Lower lobe of right lung (tissue), 2 donors: ENCODE data around the gene SLPI. TPM values are rescaled to one million over a fixed set of nuclear protein-coding genes. Genes with fewer than 3 reads are reported as not detected.
A peak's percentile ranks its signal among the peaks of the same experiment; 100 is the strongest.

ENCODE experiments used
- ATAC-seq, 2 donors: fragments of 200-7000 bp; cut with Tn5 transposase; one replicate each; pipeline ENCODE4 v1.9.1; 2020 to 2022; ENCODE audit warnings: mild to moderate bottlenecking in 2 of 2, moderate library complexity in 2 of 2
- DNase-seq: peaks from one replicate; pipeline ENCODE4 v3.0.0-alpha.2; 2020
- H3K27ac ChIP-seq: fragments of 200-600 bp; one replicate; pipeline ENCODE4 v1.8.0; 2022
- H3K27me3 ChIP-seq: fragments of 200-600 bp; one replicate; pipeline ENCODE4 v1.8.0; 2022; ENCODE audit warnings: low read depth
- H3K36me3 ChIP-seq: fragments of 200-600 bp; one replicate; pipeline ENCODE4 v1.8.0; 2022; ENCODE audit warnings: mild to moderate bottlenecking
- H3K4me1 ChIP-seq: fragments of 200-600 bp; one replicate; pipeline ENCODE4 v1.8.0; 2022
- H3K4me3 ChIP-seq: fragments of 200-600 bp; one replicate; pipeline ENCODE4 v1.8.0; 2022; ENCODE audit warnings: mild to moderate bottlenecking
- H3K9me3 ChIP-seq: fragments of 200-600 bp; one replicate; pipeline ENCODE4 v1.8.0; 2022
- intact Hi-C: fragments of 100-400 bp; cut with DNase I; formaldehyde crosslinking; loops from one replicate; pipeline ENCODE4 v1.11.0; 2022
- total RNA-seq: library from RNA; stranded (reverse); fragmentation: NEBNext Ultra II Directional; extraction: Animal tissue kit (Norgen Biotek cat#: 25700); gene quantifications from one replicate; pipeline ENCODE4 v1.2.1, GENCODE V29; 2021
- TF ChIP-seq, protein P1 (sequence below): fragments of 200-600 bp; IDR thresholded peaks from one replicate; pipeline ENCODE4 v1.8.0; 2022; ENCODE audit warnings: antibody characterized with exemption, mild to moderate bottlenecking
- donor health status: DM: no; HTN: yes; CAD: no; lungs with severe emphysema.

SLPI gene
- total RNA-seq, 1 donor from 2014 or later, result 1,714 TPM

DNA sequence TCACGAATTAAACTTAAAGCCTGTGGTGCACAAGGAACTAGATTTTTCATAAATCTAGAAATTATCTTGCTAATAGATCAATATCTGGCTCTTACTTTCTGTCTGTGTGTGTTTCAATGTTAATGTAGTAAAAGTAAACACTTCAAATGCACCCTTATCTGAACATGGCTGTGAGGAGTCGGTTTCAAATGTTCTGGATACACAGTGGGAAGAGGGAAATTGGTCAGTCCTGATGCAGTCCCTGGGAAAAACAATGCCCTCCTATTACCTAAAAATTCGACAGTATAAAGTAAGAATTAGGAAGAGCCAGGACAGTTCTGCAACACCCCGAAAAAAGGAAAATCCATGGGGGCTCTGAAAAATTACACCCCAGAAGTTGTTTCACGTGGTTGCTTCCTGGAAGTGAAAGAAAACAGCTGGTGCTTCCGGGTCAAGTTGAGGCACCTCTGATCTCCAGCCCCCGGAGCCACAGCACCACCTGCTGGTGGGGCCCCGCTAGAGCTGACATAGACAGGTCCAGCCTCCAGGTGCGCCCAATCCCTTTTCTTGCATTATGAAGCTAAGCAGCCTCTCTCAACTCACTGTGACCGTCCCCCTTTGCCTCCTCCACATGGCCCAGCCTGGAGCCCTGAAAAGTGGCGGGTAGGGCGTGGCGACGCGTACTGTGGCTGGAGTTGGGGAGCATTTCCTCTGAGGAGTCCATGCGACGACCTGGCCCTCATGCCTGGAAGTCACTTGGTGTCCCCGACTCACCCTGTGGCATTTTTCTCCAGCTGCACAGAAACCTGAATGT, 24.9 kb downstream of the SLPI start:
- H3K27me3 ChIP-seq, result no peaks in the 10 kb centered on the region
- intact Hi-C loops, result no loop called here
- no peak overlapping the region for H3K4me3 ChIP-seq
- H3K36me3 ChIP-seq, result no peaks in the 10 kb centered on the region
- H3K9me3 ChIP-seq, result no peaks in the 10 kb centered on the region
- H3K4me1 ChIP-seq, result no peaks in the 10 kb centered on the region
- ATAC-seq (peak; percentile 84 to 85), DNase-seq (peak; percentile 74)
- TF ChIP-seq, protein P1, sequence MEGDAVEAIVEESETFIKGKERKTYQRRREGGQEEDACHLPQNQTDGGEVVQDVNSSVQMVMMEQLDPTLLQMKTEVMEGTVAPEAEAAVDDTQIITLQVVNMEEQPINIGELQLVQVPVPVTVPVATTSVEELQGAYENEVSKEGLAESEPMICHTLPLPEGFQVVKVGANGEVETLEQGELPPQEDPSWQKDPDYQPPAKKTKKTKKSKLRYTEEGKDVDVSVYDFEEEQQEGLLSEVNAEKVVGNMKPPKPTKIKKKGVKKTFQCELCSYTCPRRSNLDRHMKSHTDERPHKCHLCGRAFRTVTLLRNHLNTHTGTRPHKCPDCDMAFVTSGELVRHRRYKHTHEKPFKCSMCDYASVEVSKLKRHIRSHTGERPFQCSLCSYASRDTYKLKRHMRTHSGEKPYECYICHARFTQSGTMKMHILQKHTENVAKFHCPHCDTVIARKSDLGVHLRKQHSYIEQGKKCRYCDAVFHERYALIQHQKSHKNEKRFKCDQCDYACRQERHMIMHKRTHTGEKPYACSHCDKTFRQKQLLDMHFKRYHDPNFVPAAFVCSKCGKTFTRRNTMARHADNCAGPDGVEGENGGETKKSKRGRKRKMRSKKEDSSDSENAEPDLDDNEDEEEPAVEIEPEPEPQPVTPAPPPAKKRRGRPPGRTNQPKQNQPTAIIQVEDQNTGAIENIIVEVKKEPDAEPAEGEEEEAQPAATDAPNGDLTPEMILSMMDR, result peak; percentile 53
- H3K27ac ChIP-seq, result no peak overlapping the region

DNA sequence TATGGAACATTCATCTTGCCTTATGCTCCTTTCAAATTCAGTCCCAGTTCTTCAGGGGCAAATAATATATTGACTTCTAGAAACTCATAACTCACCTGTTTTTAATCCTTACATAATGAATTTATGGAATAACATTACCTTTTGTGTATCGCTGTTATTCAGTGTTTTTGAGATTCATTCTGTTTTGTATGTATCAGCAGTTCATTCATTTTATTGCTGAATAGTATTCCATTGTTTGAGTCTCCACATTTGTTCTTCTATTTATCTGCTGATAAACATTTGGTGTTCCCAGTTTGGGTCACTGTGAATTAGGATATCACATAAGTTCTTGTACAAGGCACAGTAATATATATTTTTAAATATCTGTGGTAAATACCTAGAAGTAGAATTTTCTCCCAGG, 28.1 kb downstream of the SLPI start:
- DNase-seq, result no peak
- H3K9me3 ChIP-seq, result no peaks in the 10 kb centered on the region
- intact Hi-C loops, result no loop called here
- no peaks in the 10 kb centered on the region for H3K4me1 ChIP-seq
- ATAC-seq, result no peak
- no peak overlapping the region for H3K27ac ChIP-seq
- H3K4me3 ChIP-seq, result no peak overlapping the region
- no peaks in the 10 kb centered on the region for H3K36me3 ChIP-seq
- H3K27me3 ChIP-seq, result peaks cover 5% of the 10 kb centered on the region
- TF ChIP-seq, protein P1, result no peak

DNA sequence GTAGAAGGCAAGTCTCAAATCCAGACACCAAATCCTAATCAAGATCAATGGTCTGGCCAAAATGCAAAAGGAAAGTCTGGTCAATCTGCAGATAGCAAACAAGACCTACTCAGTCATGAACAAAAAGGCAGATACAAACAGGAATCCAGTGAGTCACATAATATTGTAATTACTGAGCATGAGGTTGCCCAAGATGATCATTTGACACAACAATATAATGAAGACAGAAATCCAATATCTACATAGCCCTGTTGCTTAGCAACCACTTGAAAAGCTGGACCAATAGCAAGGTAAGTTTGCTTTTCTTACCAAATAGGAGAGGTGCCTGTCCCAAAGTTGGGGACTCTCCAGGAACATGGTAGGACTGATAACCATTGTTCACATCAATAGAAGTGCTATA, 31.2 kb downstream of the SLPI start:
- intact Hi-C loops, result no loop called here
- no peak overlapping the region for H3K27ac ChIP-seq
- ATAC-seq (no peak), DNase-seq (no peak)
- H3K4me1 ChIP-seq, result no peaks in the 10 kb centered on the region
- H3K36me3 ChIP-seq, result no peaks in the 10 kb centered on the region
- no peak overlapping the region for H3K4me3 ChIP-seq
- peaks cover 5% of the 10 kb centered on the region for H3K27me3 ChIP-seq
- H3K9me3 ChIP-seq, result no peaks in the 10 kb centered on the region
- TF ChIP-seq, protein P1, result no peak

DNA sequence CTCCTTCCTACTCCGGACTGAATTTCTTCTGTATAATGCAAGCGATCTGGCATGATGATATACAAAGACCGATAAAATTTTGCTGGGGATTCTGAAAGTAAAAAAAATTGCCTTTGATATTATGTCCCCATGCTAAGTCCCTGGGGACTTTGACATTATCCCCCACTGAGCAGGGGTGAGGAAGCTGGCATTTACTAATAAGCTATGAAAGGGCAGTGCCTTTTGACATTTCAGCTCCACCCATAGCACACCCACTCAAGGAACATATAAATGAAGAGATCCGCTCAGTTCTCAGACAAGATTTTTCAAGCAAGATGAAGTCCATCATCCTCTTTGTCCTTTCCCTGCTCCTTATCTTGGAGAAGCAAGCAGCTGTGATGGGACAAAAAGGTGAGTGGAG, 33.3 kb downstream of the SLPI start, which contains the start of gene SEMG2:
Gene SEMG2 (plus strand): TSS at position 298 of the 400 bp plus-strand sequence. CDS start 17 bp downstream, at position 315.
- Histone ChIP-seq H3K36me3 (no peaks in the 10 kb centered on the region), H3K4me1 (no peaks in the 10 kb centered on the region), H3K4me3 (no peak within 1 kb of the TSS), H3K27me3 (peaks cover 5% of the 10 kb centered on the region), H3K27ac (no peak within 1 kb of the TSS), H3K9me3 (no peaks in the 10 kb centered on the region)
- ATAC-seq (no peak), DNase-seq (no peak)
- intact Hi-C loops, result no loop called here
- TF ChIP-seq, protein P1, result no peak

DNA sequence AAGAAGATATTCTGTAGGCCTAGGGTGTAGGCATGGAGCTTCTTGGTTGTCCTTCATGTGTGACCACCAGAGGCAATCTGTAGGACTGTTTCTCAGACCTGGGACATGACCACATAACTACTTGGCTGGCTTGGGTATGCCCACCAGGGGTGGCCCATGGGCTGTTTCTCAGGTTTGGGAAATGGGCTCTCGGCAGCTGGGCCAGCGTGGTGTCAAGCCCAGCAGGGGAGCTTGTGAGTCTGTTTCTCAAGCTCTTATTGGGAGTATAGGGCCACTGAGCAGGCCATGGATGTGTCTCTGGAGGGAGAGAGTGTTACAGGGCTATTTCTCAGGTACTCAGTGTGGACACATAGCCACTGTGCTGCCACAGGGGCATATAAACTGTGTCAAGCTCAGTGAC, 35.7 kb downstream of the SLPI start:
- DNase-seq (no peak), ATAC-seq (no peak)
- Histone ChIP-seq H3K27ac (no peak overlapping the region), H3K9me3 (no peaks in the 10 kb centered on the region), H3K4me1 (no peaks in the 10 kb centered on the region), H3K4me3 (no peak overlapping the region), H3K27me3 (no peaks in the 10 kb centered on the region), H3K36me3 (no peaks in the 10 kb centered on the region)
- intact Hi-C loops, result no loop called here
- TF ChIP-seq, protein P1, result no peak
